Stomach (tissue), 4 donors: ENCODE measurements around the gene HAGH.

Experiments
- CTCF ChIP-seq, 7 experiments: fragments of 450-650 bp in 4 of 7; fragments of 200-600 bp in 3 of 7; sonication (generic) in 3 of 7; IDR thresholded peaks; one replicate each; pipeline ENCODE4 v1.5.1; 2016 to 2019; ENCODE audit warnings: antibody characterized with exemption in 7 of 7, control low read depth in 2 of 7, mild to moderate bottlenecking in 1 of 7
- POLR2A ChIP-seq, 4 donors: fragments of 450-650 bp; IDR thresholded peaks; one replicate each; pipeline ENCODE4 v1.6.1; 2016; ENCODE audit warnings: antibody characterized with exemption in 4 of 4, control low read depth in 2 of 4, mild to moderate bottlenecking in 1 of 4, moderate library complexity in 1 of 4
- POLR2AphosphoS5 ChIP-seq, 3 donors: sonication (generic); formaldehyde crosslinking; IDR thresholded peaks; one replicate each; pipeline ENCODE4 v1.6.1; 2016; ENCODE audit warnings: antibody characterized with exemption in 3 of 3

- TF ChIP-seq POLR2A (IDR thresholded peaks at IDR 0.05) (no peak), CTCF (IDR thresholded peaks at IDR 0.05) (no peak), POLR2AphosphoS5 (IDR thresholded peaks at IDR 0.05) (no peak)
Observed at GRCh38 chr16:1846416-1846815, 19.8 kb upstream of the HAGH start.
